ENCODE measurements around the gene CRYGS.

- TF ChIP-seq POLR2A (IDR thresholded peaks at IDR 0.05): no peak
- TF ChIP-seq, protein P1, sequence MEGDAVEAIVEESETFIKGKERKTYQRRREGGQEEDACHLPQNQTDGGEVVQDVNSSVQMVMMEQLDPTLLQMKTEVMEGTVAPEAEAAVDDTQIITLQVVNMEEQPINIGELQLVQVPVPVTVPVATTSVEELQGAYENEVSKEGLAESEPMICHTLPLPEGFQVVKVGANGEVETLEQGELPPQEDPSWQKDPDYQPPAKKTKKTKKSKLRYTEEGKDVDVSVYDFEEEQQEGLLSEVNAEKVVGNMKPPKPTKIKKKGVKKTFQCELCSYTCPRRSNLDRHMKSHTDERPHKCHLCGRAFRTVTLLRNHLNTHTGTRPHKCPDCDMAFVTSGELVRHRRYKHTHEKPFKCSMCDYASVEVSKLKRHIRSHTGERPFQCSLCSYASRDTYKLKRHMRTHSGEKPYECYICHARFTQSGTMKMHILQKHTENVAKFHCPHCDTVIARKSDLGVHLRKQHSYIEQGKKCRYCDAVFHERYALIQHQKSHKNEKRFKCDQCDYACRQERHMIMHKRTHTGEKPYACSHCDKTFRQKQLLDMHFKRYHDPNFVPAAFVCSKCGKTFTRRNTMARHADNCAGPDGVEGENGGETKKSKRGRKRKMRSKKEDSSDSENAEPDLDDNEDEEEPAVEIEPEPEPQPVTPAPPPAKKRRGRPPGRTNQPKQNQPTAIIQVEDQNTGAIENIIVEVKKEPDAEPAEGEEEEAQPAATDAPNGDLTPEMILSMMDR (IDR thresholded peaks at IDR 0.05): no peak
These were observed 47.5 kb downstream of the CRYGS start for GRCh38 chr3:186496635-186497034.

Measured in heart left ventricle (tissue), 13 donors.